GM21360 (cell line): ENCODE data around the gene NAGS.
"Not testable (repeated sequence)": the region's sequence is repeated elsewhere in the genome, so short reads cannot be mapped to it uniquely, and the experiment has no call there.

Experiments
- ATAC-seq: cut with Tn5 transposase; IDR thresholded peaks from one replicate; pipeline ENCODE4 v1.9.1; 2021; ENCODE audit warnings: mild to moderate bottlenecking, moderate library complexity; ENCODE audit not compliant: unreplicated experiment

Gene NAGS

GRCh38 chr17:44038604-44039011, 34.2 kb downstream of the NAGS start:
- ATAC-seq, result no peak

- no peak for ATAC-seq
These were observed 35.6 kb downstream of the NAGS start for GRCh38 chr17:44039829-44040635.

GRCh38 chr17:44043272-44043696, 38.9 kb downstream of the NAGS start:
- no peak for ATAC-seq

GRCh38 chr17:44044071-44044470, 39.6 kb downstream of the NAGS start:
- ATAC-seq, result no peak

- no peak for ATAC-seq
These were observed 41.1 kb downstream of the NAGS start for GRCh38 chr17:44045486-44045885.

GRCh38 chr17:44046893-44047292, 42.5 kb downstream of the NAGS start:
- not testable (repeated sequence) for ATAC-seq

- ATAC-seq, result no peak
These were observed 45.1 kb downstream of the NAGS start for GRCh38 chr17:44049294-44050060.

GRCh38 chr17:44053125-44053872, 48.9 kb downstream of the NAGS start:
- ATAC-seq, result no peak
